CMK (cell line): Measurements from ENCODE around the gene PLEKHG3.
A peak's percentile ranks its signal among the peaks of the same experiment; 100 is the strongest.

Experiments
- DNase-seq: peaks from one replicate; pipeline ENCODE4 v3.0.0-alpha.2; 2010; ENCODE audit warnings: low read depth

PLEKHG3 gene

DNA sequence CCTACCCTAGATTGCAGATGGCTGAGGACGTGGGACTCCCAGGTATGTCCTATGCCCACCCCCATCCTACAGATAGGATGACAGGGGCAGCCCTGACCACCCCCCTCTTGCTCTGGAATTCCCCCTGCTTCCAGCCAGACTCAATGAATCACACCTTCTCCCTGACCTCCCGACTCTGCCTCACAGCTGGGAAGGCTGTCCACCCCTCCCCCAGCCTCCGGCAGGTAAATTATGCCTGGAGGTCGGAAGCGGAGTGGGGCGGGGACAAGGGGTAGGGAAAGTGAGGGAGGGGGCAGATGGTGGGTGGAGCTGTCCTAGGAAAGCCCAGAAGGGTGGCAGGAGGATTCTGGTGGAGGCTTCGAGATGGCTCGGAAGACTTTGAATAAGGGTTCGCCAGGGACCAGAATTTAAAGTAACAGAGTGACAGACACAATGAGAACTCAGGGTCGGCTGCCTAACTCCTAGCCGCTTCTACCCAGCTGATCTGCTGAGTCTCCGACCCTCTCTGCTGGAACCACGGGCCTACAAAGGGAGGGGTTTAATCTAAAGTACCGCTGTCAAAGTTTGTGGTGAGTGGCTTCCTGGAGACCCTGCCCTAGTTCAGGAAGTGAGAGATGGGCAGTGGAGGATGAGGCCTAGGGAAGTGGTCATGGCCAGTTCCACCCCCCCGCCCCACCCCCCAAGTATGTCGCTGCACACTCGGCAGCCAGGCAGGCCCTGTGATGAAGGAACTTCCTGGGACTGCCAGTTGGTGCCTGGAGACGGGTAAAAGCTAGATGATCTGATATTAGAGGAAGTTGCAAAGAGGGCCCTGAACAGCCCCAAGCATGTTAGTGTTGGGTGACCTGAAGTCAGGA lies 4.2 kb downstream of the PLEKHG3 start:
- DNase-seq, result peak; percentile 91

DNA sequence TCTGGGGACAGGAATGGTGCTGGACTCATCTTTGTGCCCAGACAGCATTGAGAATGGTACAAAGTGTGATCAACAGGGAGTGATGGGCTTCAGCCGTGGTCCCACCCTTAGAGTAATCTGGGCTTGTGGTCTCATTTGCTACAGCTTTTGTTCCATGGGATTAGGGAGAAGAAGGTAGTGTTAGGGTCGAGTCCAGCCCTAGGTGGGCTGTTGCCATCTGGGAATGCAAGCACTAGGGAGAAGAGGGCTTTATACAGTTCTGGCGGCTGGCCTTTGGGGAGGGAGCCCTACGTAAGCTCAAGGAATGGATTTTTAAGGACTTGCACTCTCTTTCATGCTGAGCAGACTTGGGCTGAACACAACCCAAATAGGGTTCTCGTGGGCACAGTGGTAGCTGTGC lies 4.9 kb downstream of the PLEKHG3 start:
- DNase-seq, result no peak

DNA sequence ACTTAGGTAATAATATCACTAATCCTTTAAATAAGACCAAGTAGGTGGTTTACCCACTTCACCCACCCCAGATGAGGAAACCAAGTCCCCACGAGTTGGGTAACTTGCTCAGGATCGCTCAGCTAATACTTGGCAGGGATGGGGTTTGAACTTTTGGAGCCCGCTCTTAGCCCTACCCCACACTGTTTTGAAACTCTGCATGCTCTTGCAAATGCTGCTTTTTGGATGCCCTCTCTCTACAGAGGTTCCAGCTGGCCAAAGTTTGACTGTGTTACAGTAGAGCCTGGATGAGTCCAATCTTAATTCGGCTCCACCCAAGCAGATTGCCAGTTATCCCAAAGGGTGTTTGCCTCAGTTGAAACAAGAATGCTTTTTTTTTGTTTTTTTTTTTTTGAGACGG lies 6.8 kb downstream of the PLEKHG3 start:
- no peak for DNase-seq

DNA sequence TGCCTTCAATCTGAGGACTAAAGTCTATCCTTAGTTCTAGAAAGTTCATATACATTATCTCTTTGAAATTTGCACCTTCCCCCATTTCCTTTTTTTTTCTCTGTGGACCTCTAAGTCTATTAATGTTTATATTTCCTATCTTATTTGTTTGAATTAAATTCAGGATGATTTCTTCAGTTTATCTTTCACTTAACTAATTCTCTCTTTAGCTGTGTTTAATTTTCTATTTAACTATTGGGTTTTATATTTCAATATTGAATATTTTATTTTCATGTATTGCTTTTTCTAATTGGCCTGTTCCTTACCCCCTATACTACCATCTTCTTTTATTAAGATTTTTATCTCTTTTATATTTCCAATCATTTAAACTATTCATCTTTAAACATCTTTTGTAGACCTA lies 9.5 kb downstream of the PLEKHG3 start:
- no peak for DNase-seq

DNA sequence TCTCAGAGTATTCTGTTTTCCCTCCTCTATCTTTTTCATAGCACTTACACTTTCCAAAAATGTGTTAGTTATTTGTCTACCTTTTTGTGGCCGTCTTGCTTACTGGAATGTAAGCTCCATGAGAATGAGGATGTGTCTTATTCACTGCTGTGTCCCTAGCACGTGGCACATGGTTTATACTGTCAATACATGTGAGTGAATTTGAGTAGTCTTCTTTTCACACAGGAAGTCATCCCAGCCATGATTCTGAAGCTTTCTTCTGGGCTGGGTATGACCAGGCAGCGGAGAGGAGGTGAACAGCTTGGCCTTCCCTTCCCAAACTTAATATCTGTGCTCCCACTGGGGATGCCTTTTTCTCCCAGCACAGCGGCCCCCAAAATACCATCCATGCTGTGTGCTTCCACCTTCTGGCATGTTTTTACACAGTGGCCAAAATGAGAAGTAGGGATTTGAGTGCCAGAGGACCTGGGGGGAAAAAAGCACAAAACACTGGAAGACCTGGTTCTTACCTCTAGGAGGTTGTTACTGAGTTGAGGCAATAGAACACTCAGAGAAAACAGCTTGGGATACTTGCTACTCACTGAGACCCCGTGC lies 10.3 kb downstream of the PLEKHG3 start:
- DNase-seq, result no peak

DNA sequence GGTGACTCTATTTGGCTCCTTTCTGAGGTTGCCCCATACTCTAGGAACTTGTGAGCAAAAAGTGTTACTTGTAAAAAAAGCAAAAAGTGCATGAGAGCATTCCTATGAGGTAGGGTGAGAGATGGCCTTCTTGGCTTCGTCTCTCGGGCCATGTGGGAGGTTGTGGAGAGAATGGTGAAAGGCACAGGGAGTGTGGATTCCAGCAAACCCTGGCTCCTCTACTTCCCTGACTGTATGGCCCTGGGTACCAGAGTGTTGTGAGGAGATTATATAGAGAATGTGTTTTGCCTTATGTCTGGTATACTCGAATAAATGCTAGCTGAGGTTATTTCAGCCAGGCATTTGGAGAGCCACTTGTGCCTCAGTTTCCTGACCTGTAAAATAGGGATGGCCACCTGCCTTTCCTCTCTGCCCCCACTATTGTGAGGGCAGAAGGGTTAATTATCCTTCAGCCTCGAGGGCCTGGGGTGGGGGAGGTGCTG lies 11.0 kb downstream of the PLEKHG3 start:
- no peak for DNase-seq

DNA sequence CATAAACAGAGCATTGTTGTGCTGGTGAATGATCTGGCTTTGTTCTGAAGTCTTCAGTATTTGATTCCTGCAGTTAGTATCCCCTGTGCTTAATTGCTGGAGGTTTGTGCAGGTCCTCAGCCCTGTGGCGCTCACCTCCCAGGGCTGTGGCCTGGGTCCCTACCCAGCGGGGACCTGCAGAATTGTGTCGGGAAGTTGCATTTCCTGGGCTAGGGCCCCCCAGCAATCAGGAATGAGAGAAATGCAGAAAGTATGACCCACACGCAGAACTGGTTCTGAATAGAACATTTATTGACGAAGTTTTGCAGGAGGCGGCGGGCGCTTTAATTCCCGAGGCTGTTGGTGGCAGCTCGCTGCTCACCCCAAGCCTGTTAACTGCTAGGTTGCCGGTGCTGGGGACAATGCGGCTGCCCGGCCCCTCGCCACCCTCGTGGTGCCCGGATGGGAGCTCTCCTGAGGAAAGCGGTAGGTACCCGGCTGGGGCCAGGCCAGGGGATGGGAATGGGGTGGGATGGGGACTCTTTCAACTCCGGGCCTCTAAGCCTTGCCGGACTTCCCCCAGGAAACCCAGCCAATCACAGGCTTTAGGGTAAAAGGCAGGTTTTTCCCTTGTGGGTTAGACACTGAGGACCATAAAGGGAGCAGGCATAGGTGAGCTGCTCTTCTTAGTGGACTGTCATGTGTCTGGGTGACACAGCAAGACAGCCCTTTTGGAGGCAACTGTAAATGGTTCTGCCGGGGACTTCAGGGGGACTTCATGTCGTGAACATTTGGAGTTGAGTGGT lies 11.6 kb downstream of the PLEKHG3 start:
- DNase-seq, result no peak

DNA sequence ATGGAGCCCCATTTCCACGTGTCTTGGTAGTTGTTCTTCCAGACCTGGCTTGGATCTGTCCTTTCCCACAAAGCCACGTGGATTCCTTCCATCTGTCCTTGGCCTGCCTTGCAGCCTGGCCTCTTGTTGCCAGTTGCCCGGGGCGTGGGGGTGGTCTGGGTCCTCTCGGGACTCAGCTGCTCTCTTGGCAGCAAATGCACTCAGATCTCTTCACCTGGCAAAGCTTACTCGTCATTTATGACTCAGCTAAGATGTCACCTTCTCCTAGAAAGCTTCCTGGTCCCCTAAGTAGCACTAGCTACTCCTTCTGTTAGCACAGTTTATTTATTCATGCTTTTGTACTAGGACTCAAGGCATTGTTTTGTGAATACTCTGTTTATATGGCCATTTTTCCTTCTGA lies 13.6 kb downstream of the PLEKHG3 start:
- DNase-seq, result no peak

DNA sequence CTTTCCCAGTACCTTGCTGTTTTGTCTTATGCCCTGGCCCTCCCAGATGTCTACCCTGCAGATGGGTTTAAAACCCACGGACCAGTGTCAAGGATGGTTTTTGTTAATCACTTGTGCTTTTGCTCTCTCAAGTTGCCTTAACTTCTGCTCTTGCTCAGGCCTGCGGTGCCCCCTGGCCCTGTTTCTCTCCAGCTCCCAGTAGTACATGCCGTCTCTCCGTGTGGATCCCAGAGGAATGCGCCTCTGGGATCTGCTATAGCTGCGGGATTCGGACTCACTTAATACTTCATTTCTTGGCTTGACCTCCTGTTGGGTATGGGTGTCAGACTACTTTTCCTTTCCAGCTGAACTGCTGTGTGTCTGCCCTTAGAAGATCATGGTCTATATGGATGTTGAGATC lies 14.5 kb downstream of the PLEKHG3 start:
- DNase-seq, result no peak

DNA sequence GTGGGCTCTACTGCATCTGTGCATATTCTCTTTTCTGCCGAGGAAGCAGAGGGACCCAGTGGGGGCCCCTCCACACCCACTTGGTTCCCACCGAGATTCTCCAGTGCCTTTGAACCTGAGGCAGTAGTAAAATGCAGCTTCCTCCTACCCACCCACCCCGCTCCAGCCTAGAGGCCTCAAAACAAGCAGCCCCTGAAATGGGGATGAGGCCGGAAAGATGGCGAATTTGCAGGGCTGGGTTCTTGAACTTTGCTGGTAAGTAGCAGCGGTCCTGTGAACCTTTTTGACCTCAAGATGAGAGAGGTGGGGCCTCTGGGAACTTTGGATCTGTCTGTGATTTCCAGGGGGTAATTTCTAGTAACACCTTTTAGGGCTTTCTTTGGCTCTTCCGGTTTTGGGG lies 15.4 kb downstream of the PLEKHG3 start:
- no peak for DNase-seq

DNA sequence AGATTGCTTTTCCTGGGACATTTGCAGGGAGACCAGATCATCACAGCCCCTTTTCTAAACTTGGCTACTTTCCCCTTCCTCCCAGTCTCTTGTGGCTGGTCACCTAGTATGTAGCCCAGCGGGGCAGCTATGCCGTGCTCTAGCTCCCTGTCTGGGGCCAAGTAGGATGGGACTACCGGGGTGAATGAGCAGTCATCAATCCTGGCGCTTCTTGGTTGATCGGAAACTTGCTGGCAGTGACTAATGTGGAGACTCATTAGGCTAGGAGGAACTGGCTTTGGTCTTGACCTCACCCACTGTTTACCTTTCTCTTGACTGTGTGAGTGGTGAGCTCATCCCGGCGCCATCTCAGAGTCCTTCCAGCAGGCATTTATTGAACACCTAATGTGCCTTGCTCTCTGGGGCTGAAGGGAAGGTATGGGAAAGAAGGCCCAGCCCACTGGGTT lies 15.9 kb downstream of the PLEKHG3 start:
- DNase-seq, result no peak

DNA sequence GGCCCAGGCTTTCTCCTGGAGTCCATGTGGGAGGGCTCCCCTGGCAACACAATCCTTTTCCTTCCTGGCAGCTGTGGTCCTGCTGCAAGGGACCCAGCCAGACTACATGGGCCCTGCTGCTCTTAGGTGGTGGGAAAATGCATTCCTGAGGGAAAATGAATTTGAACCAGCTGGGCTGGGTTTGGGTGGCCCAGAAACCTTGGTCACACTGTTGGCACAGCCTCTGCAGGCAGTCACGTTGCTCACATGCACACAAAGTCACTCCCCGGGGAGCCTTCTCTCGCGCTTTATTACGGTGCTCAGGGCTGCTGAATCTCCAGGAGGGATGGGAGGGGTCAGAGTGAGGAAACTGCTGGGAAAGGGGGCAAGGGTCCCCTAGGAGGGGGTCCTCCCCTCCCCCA lies 17.2 kb downstream of the PLEKHG3 start:
- no peak for DNase-seq

DNA sequence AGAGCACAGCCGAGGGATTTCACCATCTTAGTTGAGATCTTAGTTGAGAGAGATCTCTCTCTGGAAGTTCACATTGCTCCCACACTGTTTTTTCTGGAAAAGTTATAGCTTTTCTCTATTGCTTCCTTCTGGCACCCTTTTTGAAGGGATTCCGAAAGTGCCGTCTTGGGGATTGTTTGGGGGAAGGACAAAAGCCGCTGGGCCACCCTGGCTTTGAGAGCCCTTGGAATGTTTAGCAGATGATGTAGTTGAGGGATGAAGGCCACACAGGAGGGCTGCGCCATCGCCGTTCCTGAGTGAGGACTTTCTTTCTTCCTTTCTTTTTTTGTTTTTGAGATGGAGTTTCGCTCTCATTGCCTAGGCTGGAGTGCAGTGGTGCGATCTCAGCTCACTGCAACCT lies 17.7 kb downstream of the PLEKHG3 start:
- DNase-seq, result no peak

DNA sequence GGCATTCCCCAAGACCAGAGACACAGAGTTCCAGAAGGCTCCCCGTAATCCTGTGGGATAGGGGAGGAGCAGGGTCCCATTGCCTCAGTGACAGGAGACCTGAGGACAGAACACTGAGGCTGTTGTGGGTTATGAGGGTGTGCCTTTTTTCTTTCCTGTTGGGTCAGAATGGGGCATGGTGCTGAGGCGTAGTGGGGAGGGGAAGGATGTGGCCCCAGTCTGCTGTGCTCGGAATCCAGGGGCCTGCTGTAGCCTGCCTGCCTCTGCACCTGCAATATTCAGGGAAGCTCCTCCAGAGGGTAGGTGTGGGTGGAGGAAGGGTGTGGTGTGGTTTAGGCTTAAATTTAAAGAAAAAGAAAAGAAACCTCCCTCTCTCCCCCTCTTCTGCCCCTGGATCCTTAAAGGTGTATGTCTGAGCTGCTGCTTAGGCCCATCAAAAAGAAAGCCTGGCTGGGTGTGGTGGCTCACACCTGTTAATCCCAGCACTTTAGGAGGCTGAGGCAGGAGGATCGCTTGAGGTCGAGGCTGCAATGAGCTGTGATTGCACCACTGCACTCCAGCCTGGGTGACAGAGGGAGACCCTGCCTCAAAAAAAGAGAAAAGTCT lies 18.7 kb downstream of the PLEKHG3 start:
- no peak for DNase-seq

DNA sequence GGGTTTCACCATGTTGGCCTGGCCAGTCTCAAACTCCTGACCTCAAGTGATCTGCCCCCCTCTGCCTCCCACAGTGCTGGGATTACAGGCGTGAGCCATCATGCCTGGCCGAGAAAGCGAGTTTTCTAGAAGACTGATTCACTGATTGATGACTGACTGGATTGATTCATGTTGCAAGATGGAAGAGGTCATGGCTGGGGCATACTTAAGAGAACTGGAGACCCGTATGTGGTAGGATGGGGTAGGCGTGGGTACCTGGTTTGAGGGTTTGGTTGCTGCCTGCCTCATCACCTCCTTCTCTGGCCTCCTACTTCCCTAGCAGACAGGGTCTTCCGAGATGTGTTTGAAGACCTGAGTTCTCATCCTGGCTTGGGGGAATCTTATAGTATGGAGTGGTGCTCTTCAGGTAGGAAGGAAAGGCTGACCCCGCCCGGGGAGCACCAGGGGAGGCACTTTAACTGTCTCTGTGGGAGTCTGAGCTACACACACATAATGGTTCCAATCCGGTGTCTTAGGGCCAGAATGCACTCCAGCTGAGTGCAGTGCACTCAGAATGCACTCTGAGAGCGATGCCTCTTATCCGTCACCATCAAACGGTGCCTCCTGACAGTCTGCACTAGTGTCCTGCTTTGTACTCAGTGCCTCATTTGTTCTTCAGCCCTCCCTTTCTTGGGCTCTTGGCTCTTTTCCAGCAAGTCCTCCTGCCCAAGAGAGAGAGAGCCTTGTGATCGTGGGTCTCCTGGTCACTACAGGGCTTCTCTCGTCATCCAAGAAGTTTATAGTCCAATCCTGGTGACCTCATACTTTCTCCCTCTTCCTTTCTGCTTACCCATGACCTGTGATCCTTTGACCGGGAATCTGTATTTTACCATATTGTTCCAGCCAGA lies 19.7 kb downstream of the PLEKHG3 start:
- no peak for DNase-seq

DNA sequence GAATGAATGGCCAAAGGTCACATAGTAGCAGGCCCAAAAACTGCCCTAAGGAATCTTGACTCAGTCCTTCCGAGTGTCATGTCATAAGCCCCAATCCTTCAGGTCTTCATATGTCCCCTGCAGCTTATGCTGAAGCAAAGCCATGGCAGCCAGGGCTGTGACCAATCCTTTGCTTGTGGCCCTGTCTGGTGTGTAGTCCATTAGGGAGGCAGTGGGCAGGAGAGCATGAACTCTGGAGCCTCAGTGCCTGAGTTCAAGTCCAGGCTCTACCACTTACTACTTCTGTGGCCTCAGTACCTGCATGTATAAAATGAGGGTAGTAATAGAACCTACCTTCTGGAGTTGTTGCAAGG lies 20.3 kb downstream of the PLEKHG3 start:
- DNase-seq, result no peak

DNA sequence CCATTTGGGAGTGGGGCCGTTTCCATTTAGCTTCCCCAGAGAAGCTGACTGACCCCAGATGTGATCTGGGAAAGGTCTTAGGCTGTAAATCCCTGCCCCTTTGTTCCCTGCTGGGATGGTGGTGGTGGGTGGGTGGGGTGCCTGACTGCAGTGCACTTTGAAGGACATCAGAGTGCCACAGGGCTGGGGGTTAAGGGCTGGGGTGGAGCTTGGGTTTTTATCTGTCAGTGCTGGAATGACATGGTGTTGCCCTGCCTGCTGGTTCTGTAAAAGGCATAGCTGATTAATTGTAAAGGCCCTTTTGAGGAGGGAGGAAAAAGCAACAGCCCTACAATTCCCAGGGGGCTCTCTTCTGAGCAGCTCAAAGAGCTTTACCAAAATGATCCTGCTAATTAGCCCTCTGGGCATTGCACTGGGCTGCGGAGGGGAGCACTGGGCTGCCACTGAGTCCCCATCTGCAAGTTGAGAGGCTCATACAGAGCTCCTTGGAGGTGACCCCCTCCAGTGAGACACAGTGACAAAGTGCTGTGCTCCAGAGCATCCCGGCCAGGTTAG lies 21.1 kb downstream of the PLEKHG3 start:
- no peak for DNase-seq

DNA sequence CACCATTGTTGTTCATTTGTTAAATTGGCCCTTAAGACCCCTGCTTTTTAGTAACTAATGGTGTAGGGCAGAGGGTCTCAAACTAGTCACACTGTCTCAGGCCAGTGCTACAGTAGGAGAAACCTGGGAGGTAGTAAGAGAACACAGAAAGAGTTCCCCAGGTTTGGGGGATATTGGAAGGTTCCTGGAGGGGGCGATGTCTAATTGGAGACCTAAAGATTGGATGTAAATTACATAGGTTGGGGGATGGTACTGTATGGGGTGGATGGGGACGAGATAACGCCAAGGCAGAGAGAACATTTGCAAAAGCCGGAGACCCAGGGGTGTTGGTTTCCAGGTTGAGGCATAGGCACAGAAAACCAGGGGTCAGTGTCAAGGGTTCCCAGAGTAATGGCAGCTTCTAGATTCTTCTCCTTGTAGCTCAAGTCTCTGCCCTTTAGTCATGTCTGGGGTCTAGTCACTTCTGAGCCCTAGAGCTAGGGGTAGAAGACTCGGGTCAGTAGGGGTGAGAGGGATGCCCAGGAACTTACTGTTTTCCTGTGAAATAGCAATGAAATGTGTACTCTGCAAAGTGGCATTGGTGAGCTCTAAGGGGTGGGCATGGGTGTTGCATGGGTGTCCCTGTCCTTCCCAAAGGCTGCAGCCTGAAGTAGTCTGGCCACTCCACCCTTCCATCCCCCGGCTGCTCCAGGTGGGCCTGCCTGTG lies 21.8 kb downstream of the PLEKHG3 start:
- no peak for DNase-seq

DNA sequence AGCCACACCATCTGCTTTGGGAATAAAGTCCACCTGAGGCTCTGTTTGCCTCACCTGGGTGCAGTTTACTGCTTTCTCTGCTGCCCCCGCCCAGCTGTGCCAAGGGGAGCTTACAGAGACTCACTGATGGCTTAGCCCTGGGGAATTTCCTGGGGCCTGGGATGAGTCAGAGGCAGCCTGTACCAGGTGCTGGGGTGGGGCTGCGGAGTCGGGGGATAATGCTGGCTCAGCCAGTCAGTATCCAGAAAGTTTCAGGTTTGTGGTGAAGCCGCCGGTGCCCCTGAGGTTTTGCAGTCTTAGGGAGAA lies 22.3 kb downstream of the PLEKHG3 start:
- DNase-seq, result no peak

DNA sequence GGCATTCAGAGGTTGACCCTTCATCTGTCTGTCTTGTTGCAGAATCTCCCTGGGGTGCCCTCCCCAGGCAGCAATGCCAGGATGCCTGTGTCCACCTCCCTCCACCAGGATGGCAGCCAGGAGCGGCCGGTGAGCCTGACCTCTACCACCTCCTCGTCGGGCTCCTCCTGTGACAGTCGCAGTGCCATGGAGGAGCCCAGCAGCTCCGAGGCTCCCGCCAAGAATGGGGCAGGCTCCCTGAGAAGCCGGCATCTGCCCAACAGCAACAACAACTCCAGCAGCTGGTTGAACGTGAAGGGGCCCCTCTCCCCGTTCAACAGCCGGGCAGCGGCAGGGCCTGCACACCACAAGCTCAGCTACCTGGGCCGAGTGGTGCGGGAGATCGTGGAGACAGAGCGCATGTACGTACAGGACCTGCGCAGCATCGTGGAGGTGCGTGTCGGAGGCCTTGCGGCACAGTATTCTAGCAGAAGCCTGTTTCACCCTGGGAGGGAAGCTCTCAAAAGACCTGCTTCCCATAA lies 23.4 kb downstream of the PLEKHG3 start:
- DNase-seq, result no peak

DNA sequence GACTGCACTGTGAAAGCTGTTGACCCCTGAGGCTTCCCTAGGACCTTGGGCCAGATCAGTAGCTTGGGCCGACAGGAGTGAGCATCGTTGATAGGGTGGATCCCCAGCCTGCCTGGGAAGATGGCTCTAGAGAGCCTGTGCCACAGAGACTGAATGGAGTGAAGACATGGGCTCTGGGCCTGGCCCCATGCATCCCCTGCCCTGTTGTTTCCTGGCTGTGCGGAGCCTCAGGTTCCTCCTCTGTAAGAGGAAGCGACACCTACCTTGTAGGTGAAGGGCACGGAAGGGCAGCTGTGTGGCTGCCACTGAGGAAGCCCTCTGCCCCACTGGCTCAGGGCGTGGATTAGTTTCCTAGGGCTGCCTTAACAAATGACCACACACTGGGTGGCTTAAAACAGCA lies 23.9 kb downstream of the PLEKHG3 start:
- DNase-seq, result no peak
